Prostate gland (tissue), 2 donors: ENCODE data around the gene TM9SF4. TPM values are rescaled to one million over a fixed set of nuclear protein-coding genes. Genes with fewer than 3 reads are reported as not detected.
"Not testable (repeated sequence)": the region's sequence is repeated elsewhere in the genome, so short reads cannot be mapped to it uniquely, and the experiment has no call there.

Source experiments
- DNase-seq: peaks from one replicate; pipeline ENCODE4 v3.0.0-alpha.2; 2019; ENCODE audit warnings: low spot score
- H3K27ac ChIP-seq, 2 donors: fragments of 200-600 bp; sonication (generic); 2 replicates each; pipeline ENCODE4 v1.5.1; 2017 to 2019
- H3K27me3 ChIP-seq: fragments of 200-600 bp; sonication (generic); replicated peaks from 2 replicates; pipeline ENCODE4 v1.5.1; 2019; ENCODE audit not compliant: insufficient read depth
- H3K36me3 ChIP-seq, 2 donors: fragments of 200-600 bp; sonication (generic); 1 replicate in 1 of 2; 2 replicates in 1 of 2; pipeline versions ENCODE4 v1.5.1 to v1.8.1; 2017 to 2019
- H3K4me1 ChIP-seq: fragments of 200-600 bp; sonication (generic); replicated peaks from 2 replicates; pipeline ENCODE4 v1.5.1; 2019
- H3K4me3 ChIP-seq, 2 donors: fragments of 200-600 bp; sonication (generic); 2 replicates each; pipeline ENCODE4 v1.5.1; 2017 to 2019
- H3K9me3 ChIP-seq: fragments of 200-600 bp; sonication (generic); 2 replicates; pipeline ENCODE4 v1.5.1; 2017
- CTCF ChIP-seq, 4 experiments: fragments of 200-600 bp in 2 of 4; fragments of 450-650 bp in 2 of 4; sonication (generic) in 2 of 4; IDR thresholded peaks; 1 replicate in 3 of 4; 2 replicates in 1 of 4; pipeline ENCODE4 v1.5.1; 2016 to 2019; ENCODE audit warnings: antibody characterized with exemption in 4 of 4, mild to moderate bottlenecking in 2 of 4, moderate library complexity in 2 of 4
- POLR2A ChIP-seq: fragments of 450-650 bp; IDR thresholded peaks from one replicate; pipeline ENCODE4 v1.6.1; 2016; ENCODE audit warnings: antibody characterized with exemption, mild to moderate bottlenecking
- POLR2AphosphoS5 ChIP-seq: sonication (generic); formaldehyde crosslinking; IDR thresholded peaks from one replicate; pipeline ENCODE4 v1.6.1; 2017; ENCODE audit warnings: antibody characterized with exemption
- WGBS: methylation state at CpG from one replicate; pipeline ENCODE4 v1.1.5; 2018; 5-methylcytosine and 5-hydroxymethylcytosine counted together
- intact Hi-C: fragments of 100-400 bp; cut with DNase I; formaldehyde crosslinking; loops from one replicate; pipeline ENCODE4 v1.14.2; 2022
- total RNA-seq, 2 donors: library from RNA; depleted of rRNA; stranded (reverse); fragments of >200 nt; gene quantifications; one replicate each; pipeline ENCODE4 v1.1.0, GENCODE V29; 2016

TM9SF4 gene
- total RNA-seq, 2 donors from 2014 or later, result 44.7 to 62.9 TPM

DNA sequence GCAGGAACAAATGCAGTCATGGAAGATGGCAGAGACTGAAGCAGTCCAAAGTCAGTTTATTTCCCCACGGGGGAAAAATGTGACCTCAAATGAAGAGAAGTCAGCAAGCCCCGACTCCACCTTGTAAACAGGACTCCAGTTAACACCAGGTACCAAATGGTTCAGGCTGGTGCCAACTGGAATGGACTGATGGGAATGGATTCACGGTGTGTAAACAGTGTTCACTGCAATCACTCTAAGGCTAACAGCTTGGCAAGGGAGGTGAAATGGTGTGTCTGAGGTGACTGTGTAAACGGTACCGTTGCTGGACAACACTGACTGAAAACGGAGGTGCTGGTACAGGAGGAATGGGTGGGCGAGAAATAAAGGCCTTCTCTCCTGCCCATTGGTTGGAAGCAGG lies 86.1 kb downstream of the TM9SF4 start:
- Histone ChIP-seq H3K27me3 (no peaks in the 10 kb centered on the region), H3K9me3 (no peaks in the 10 kb centered on the region), H3K36me3 (peaks cover 0 to 7% of the 10 kb centered on the region in 2 donors), H3K4me3 (no peak overlapping the region), H3K27ac (peak overlapping the region; percentile 41 to 58), H3K4me1 (no peaks in the 10 kb centered on the region)
- peak; percentile 54 for DNase-seq
- intact Hi-C loops, result no loop called here
- TF ChIP-seq CTCF (IDR thresholded peaks at IDR 0.05) (no peak), POLR2AphosphoS5 (peak; percentile 76)
- WGBS, result 42% methylated on average over 7 of the region's 7 CpGs

GRCh38 chr20:32196613-32197012 lies 87.1 kb downstream of the TM9SF4 start:
- H3K36me3 ChIP-seq, intact Hi-C loops, H3K4me3 ChIP-seq, H3K27me3 ChIP-seq, H3K4me1 ChIP-seq, H3K9me3 ChIP-seq, DNase-seq, H3K27ac ChIP-seq: not testable (repeated sequence)
- WGBS, result 92% methylated on average over 11 of the region's 11 CpGs

- H3K9me3 ChIP-seq, DNase-seq, H3K36me3 ChIP-seq, H3K4me1 ChIP-seq, H3K27ac ChIP-seq, intact Hi-C loops, H3K27me3 ChIP-seq, H3K4me3 ChIP-seq: not testable (repeated sequence)
- WGBS, result 86% methylated on average over 19 of the region's 20 CpGs
Measured at GRCh38 chr20:32197136-32197535, 87.6 kb downstream of the TM9SF4 start.

DNA sequence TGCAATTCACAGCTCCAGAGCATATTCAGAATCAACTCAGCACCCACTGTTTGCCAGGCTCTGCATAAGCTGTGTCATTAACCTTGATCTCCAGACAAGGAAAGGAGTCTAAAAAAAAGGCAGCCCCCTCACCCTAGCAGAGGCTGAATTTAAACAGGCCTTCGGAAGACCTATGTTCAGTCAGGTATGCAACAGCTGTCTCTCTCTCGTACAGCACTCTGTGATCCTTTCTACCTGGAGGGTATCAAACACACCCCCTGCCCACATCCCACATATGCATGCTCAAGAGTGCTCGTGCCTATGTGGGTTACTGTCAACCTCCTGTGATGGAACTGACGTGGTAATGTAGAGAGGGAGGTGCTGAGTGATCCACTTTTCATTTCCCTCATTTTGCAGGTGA lies 89.5 kb downstream of the TM9SF4 start:
- no peak overlapping the region for H3K27ac ChIP-seq

DNA sequence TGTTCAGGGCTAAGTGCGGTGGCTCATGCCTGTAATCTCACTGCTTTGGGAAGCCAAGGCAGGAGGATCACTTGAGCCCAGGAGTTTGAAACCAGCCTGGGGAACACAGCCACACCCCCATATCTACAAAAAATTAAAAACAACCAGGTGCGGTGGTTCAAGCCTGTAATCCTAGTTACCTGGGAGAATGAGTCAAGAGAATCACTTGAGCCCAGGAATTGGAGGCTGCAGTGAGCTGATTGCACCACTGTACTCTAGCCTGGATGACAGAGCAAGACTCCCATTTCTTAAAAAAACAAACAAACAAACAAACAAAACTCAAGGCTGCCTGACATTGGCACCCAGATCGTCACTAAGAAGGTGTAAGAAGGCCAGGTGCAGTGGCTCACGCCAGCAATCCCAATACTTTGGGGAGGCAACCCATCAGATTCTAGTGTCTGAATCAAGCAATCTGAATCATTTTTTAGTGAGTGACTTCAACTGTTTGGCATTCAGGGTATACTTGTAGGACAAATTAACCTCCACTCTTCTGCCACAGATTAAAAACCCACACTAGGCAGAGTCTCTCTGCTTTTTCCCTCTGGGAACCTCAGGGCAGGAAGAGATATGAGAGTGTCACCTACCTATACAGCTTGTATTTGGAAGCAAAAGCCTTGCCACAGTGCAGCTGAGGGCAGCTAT lies 91.9 kb downstream of the TM9SF4 start:
- Histone ChIP-seq H3K4me3 (no peak overlapping the region), H3K36me3 (peaks cover 0 to 4% of the 10 kb centered on the region in 2 donors), H3K4me1 (peaks cover 32% of the 10 kb centered on the region), H3K27me3 (no peaks in the 10 kb centered on the region), H3K9me3 (no peaks in the 10 kb centered on the region), H3K27ac (peak overlapping the region in 1 of 2 donors; percentile 97)
- intact Hi-C loops, result loop anchor here (10.0 kb wide), 2 partner anchors 97 to 283 kb away; partner anchors contain the start of gene TM9SF4
- TF ChIP-seq POLR2A (no peak), CTCF (IDR thresholded peaks at IDR 0.05) (no peak), POLR2AphosphoS5 (no peak)
- no peak for DNase-seq
- WGBS, result 85% methylated on average over 4 of the region's 4 CpGs

More for the DNA sequence above, 89.5 kb downstream of the TM9SF4 start:
- DNase-seq, result no peak
- Histone ChIP-seq H3K27me3 (no peaks in the 10 kb centered on the region), H3K4me3 (no peak overlapping the region), H3K4me1 (peaks cover 12% of the 10 kb centered on the region), H3K9me3 (no peaks in the 10 kb centered on the region), H3K36me3 (peaks cover 0 to 7% of the 10 kb centered on the region in 2 donors)
- WGBS, result 83% methylated on average over 4 of the region's 4 CpGs
- TF ChIP-seq POLR2A (no peak), POLR2AphosphoS5 (no peak), CTCF (IDR thresholded peaks at IDR 0.05) (no peak)
- intact Hi-C loops, result no loop called here

DNA sequence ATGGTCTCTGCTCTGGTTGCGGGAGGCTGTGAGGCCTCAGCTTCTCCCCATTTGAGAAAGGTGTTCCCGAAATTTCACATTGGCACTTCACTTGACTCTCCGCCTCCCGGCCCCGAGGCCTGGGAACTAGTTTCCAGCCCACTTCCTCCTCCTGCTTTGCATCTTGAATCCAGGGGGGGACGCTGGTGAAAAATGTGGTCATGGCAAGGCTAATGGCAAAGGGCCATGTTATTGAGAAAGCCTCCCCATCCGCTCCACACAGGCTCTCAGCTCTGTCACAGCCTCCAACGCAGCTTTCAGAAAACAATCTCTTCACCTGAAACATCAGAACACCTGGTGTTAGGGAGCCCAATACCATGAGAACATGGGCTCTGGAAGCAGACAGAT lies 92.5 kb downstream of the TM9SF4 start:
- Histone ChIP-seq H3K9me3 (no peaks in the 10 kb centered on the region), H3K27me3 (no peaks in the 10 kb centered on the region), H3K4me1 (peaks cover 33% of the 10 kb centered on the region), H3K36me3 (peaks cover 0 to 4% of the 10 kb centered on the region in 2 donors), H3K4me3 (no peak overlapping the region), H3K27ac (peak overlapping the region; percentile 94 to 97)
- 65% methylated on average over 8 of the region's 8 CpGs for WGBS
- no peak for DNase-seq
- TF ChIP-seq CTCF (IDR thresholded peaks at IDR 0.05) (no peak), POLR2A (no peak), POLR2AphosphoS5 (no peak)
- intact Hi-C loops, result loop anchor here (10.0 kb wide), 2 partner anchors 97 to 283 kb away; partner anchors contain the start of gene TM9SF4
